Activated naive CD4-positive, alpha-beta T cell treated with anti-CD3 and anti-CD28 coated beads, Interleukin-2, amount 10 ng/mL, durations not matched to agents 7 days and 5 days (primary cell): Measurements from ENCODE around the gene CABYR.
A peak's percentile ranks its signal among the peaks of the same experiment; 100 is the strongest.

Experiments used
- CTCF ChIA-PET: fragments of 350-600 bp; sonication (Branson Sonifier 250); formaldehyde crosslinking; loops from one replicate; lab custom pipeline; 2021; ENCODE audit warnings: antibody characterized with exemption; lab: Charles Lee
- DNase-seq: peaks from one replicate; pipeline ENCODE4 v3.0.0-alpha.2; 2020
- H3K27ac Mint-ChIP-seq: one replicate; pipeline ENCODE4 v1.8.0; 2021; ENCODE audit warnings: mild to moderate bottlenecking, moderate library complexity, mixed read lengths
- H3K27me3 Mint-ChIP-seq: one replicate; pipeline ENCODE4 v1.8.0; 2021; ENCODE audit warnings: mild to moderate bottlenecking, mixed read lengths
- H3K36me3 Mint-ChIP-seq: one replicate; pipeline ENCODE4 v1.8.0; 2021; ENCODE audit warnings: mixed read lengths
- H3K4me1 Mint-ChIP-seq: one replicate; pipeline ENCODE4 v1.8.0; 2021; ENCODE audit warnings: mixed read lengths
- H3K4me3 Mint-ChIP-seq: one replicate; pipeline ENCODE4 v1.8.0; 2021; ENCODE audit warnings: mild to moderate bottlenecking, moderate library complexity, mixed read lengths
- H3K9me3 Mint-ChIP-seq: one replicate; pipeline ENCODE4 v1.8.0; 2021; ENCODE audit warnings: mixed read lengths

Gene CABYR

DNA sequence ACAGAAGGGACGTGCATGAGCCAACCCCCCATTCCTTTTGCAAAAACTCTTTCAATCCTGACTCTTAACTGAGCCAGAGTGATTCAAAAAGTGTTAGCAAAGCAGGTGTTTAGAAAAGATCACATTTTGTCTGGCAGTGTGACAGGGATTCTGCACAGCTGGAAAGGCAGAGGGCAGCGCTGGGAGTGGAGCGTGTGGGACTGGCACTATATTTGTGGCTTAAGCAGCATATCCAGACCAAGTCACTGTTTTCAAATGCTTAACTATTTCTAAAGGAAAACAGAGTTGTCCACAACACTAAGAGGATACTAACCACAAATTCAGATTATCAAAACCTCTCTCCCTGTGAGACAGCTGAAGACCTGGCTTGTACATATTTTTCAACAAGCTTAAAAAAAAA lies 19.0 kb downstream of the CABYR start:
- H3K9me3 Mint-ChIP-seq: no peaks in the 10 kb centered on the region
- H3K4me3 Mint-ChIP-seq: no peak overlapping the region
- H3K27ac Mint-ChIP-seq: no peak overlapping the region
- no peaks in the 10 kb centered on the region for H3K36me3 Mint-ChIP-seq
- H3K27me3 Mint-ChIP-seq: no peaks in the 10 kb centered on the region
- no peak for DNase-seq
- CTCF ChIA-PET: interaction anchor here (0.9 to 1.4 kb wide), 2 partner anchors 11 to 19 kb away, joined by 3 to 5 read pairs; no protein-coding TSS in a partner anchor
- no peaks in the 10 kb centered on the region for H3K4me1 Mint-ChIP-seq

GRCh38 chr18:24160086-24160485 lies 21.2 kb downstream of the CABYR start:
- Mint-ChIP-seq H3K4me3 (no peak overlapping the region), H3K27ac (no peak overlapping the region), H3K36me3 (no peaks in the 10 kb centered on the region), H3K4me1 (no peaks in the 10 kb centered on the region), H3K9me3 (no peaks in the 10 kb centered on the region), H3K27me3 (no peaks in the 10 kb centered on the region)
- no peak for DNase-seq
- CTCF ChIA-PET: interaction anchor here (0.6 to 1.2 kb wide), 2 partner anchors 17 to 662 kb away, joined by 3 read pairs; no protein-coding TSS in a partner anchor

DNA sequence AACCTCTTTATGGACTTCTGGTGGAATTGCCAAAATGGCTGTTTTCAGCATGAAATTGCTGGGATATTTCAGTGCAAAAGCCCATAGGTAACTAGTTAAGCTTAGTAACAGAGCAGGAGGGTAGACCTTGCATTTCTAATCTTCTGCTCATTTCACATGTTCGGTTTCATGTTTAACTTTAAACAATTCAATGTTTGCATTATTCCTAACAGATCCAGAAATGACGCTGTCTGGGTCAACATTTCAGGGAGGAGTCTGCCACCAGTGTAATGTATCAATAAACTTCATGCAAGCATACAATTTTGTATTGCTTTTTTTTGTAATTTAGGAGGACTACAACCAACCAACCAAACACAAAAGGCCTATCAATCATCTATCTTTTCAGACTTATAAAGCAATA lies 22.4 kb downstream of the CABYR start:
- no peaks in the 10 kb centered on the region for H3K9me3 Mint-ChIP-seq
- no peaks in the 10 kb centered on the region for H3K36me3 Mint-ChIP-seq
- DNase-seq: no peak
- H3K4me1 Mint-ChIP-seq: no peaks in the 10 kb centered on the region
- no peak overlapping the region for H3K27ac Mint-ChIP-seq
- no peaks in the 10 kb centered on the region for H3K27me3 Mint-ChIP-seq
- CTCF ChIA-PET: interaction anchor here (1.2 kb wide), 1 partner anchor 16 kb away, joined by 3 read pairs; no protein-coding TSS in a partner anchor
- no peak overlapping the region for H3K4me3 Mint-ChIP-seq

- no peak for DNase-seq
- Mint-ChIP-seq H3K4me1 (no peaks in the 10 kb centered on the region), H3K27ac (no peak overlapping the region), H3K4me3 (no peak overlapping the region), H3K36me3 (no peaks in the 10 kb centered on the region), H3K27me3 (no peaks in the 10 kb centered on the region), H3K9me3 (no peaks in the 10 kb centered on the region)
- CTCF ChIA-PET: no interaction called here
These were observed 29.6 kb downstream of the CABYR start for GRCh38 chr18:24168496-24168895.

GRCh38 chr18:24170360-24170759 lies 31.5 kb downstream of the CABYR start:
- DNase-seq: no peak
- Mint-ChIP-seq H3K27me3 (no peaks in the 10 kb centered on the region), H3K4me3 (no peak overlapping the region), H3K4me1 (no peaks in the 10 kb centered on the region), H3K36me3 (no peaks in the 10 kb centered on the region), H3K9me3 (no peaks in the 10 kb centered on the region), H3K27ac (no peak overlapping the region)
- CTCF ChIA-PET: no interaction called here

GRCh38 chr18:24173997-24174396 lies 35.1 kb downstream of the CABYR start:
- no peak overlapping the region for H3K4me3 Mint-ChIP-seq
- CTCF ChIA-PET: no interaction called here
- no peaks in the 10 kb centered on the region for H3K4me1 Mint-ChIP-seq
- peaks cover 7% of the 10 kb centered on the region for H3K27me3 Mint-ChIP-seq
- H3K36me3 Mint-ChIP-seq: no peaks in the 10 kb centered on the region
- H3K9me3 Mint-ChIP-seq: no peaks in the 10 kb centered on the region
- no peak overlapping the region for H3K27ac Mint-ChIP-seq
- no peak for DNase-seq

DNA sequence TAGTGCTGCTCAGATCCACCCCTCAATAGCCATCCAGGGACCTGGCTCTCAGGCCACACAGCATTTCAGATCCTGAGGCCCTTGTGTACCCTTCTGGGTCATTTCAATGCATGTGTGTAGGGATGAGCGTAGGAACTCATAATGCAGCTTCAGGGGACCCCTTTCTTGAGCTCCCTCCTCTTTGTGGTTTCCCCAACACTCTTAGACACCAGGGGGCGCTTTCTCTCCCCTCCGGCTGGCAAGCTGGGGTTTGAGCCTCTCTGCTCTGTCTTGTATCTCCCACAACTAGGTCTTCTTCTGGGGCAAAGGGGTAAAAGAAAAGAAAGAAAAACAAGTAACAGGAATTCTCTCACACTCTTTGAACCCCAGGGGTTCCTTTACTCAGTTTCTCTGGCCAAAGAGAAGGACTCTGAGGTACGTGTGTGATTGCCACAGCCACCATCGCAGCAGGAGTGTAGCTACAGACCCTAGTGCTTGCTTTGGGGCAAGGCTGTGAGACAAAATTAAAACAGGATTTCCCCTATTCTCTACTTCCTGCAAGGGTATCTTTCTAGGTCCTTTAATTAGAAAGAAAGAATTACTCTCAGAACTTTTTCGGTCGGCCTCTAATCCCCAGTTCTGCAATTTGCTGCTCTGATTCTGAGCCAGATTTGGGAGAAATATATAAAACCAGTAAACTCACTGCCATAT lies 38.0 kb downstream of the CABYR start:
- no peak overlapping the region for H3K4me3 Mint-ChIP-seq
- no peaks in the 10 kb centered on the region for H3K36me3 Mint-ChIP-seq
- H3K27me3 Mint-ChIP-seq: peaks cover 7% of the 10 kb centered on the region
- no peaks in the 10 kb centered on the region for H3K9me3 Mint-ChIP-seq
- H3K4me1 Mint-ChIP-seq: no peaks in the 10 kb centered on the region
- CTCF ChIA-PET: interaction anchor here (0.8 to 2.8 kb wide), 15 partner anchors 8 to 548 kb away, joined by 3 to 15 read pairs (median 3); no protein-coding TSS in a partner anchor
- peak; percentile 52 for DNase-seq
- H3K27ac Mint-ChIP-seq: no peak overlapping the region

DNA sequence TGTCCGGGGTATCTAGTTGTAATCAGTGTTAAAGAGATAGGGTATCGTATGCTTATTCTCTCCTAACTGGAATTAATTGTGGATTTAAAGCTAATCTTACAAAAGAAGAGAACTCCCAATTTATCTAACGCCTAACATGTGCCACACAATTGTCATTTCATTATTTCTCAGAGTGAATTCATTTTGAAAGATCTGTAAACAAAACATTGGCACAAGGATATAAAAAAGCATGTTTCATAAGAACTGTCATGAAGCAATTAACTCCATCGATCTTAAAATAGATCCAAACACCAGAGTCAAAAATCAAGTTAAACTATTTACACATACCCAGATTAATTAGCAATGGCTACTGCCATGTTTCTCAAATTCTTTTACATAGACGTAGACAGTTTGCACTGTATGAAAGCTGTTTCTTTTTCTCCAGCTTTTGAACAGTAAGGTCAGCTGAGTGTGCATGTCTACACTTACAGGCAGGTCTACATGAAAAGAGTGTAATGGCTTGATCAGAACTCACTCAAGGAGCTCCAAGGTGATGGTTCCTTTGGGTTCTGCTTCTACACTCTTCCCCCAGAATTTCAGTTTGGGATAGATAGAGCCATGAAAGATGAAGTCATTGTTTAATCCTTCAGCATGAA lies 38.8 kb downstream of the CABYR start:
- peaks cover 7% of the 10 kb centered on the region for H3K27me3 Mint-ChIP-seq
- H3K9me3 Mint-ChIP-seq: no peaks in the 10 kb centered on the region
- no peak for DNase-seq
- no peaks in the 10 kb centered on the region for H3K4me1 Mint-ChIP-seq
- CTCF ChIA-PET: interaction anchor here (1.1 to 2.8 kb wide), 10 partner anchors 12 to 311 kb away, joined by 3 to 15 read pairs (median 4); no protein-coding TSS in a partner anchor
- H3K36me3 Mint-ChIP-seq: no peaks in the 10 kb centered on the region
- no peak overlapping the region for H3K4me3 Mint-ChIP-seq
- no peak overlapping the region for H3K27ac Mint-ChIP-seq

- DNase-seq: no peak
- Mint-ChIP-seq H3K27me3 (peaks cover 7% of the 10 kb centered on the region), H3K27ac (no peak overlapping the region), H3K9me3 (no peaks in the 10 kb centered on the region), H3K4me3 (no peak overlapping the region), H3K36me3 (no peaks in the 10 kb centered on the region), H3K4me1 (no peaks in the 10 kb centered on the region)
- CTCF ChIA-PET: no interaction called here
These were observed 41.2 kb downstream of the CABYR start for GRCh38 chr18:24180048-24180447.

DNA sequence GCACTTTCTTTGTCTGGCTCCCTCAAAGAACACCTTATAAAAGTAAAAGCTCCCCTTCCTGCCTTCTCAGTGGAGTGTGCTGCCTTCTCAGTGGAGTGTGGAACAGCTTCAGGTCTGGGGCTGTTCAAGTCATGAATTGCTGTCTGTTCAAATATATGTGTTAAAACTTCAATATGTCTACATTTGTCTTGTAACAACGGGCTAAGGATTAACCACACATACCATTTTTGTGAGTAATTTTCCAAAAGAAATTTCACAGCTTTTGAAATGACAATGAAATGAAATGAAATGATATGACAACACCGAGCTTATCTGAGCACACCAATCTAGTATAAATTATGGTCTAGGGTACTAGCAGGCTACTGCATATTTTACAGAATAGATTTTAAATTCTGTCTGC lies 42.9 kb downstream of the CABYR start:
- Mint-ChIP-seq H3K27me3 (peaks cover 3% of the 10 kb centered on the region), H3K4me1 (no peaks in the 10 kb centered on the region), H3K36me3 (no peaks in the 10 kb centered on the region), H3K4me3 (no peak overlapping the region), H3K27ac (no peak overlapping the region), H3K9me3 (no peaks in the 10 kb centered on the region)
- CTCF ChIA-PET: no interaction called here
- DNase-seq: no peak

- no peak for DNase-seq
- H3K9me3 Mint-ChIP-seq: no peaks in the 10 kb centered on the region
- no peak overlapping the region for H3K27ac Mint-ChIP-seq
These were observed 46.9 kb downstream of the CABYR start for GRCh38 chr18:24185805-24186204.

GRCh38 chr18:24187049-24187448 lies 48.2 kb downstream of the CABYR start:
- Mint-ChIP-seq H3K4me1 (no peaks in the 10 kb centered on the region), H3K27me3 (peaks cover 6% of the 10 kb centered on the region), H3K27ac (no peak overlapping the region), H3K36me3 (no peaks in the 10 kb centered on the region), H3K9me3 (no peaks in the 10 kb centered on the region), H3K4me3 (no peak overlapping the region)
- CTCF ChIA-PET: interaction anchor here (1.5 kb wide), 1 partner anchor 10 kb away, joined by 4 read pairs; no protein-coding TSS in a partner anchor
- DNase-seq: no peak

More at GRCh38 chr18:24185805-24186204, 46.9 kb downstream of the CABYR start:
- no peaks in the 10 kb centered on the region for H3K36me3 Mint-ChIP-seq
- H3K27me3 Mint-ChIP-seq: peaks cover 4% of the 10 kb centered on the region
- CTCF ChIA-PET: no interaction called here
- no peaks in the 10 kb centered on the region for H3K4me1 Mint-ChIP-seq
- H3K4me3 Mint-ChIP-seq: no peak overlapping the region

DNA sequence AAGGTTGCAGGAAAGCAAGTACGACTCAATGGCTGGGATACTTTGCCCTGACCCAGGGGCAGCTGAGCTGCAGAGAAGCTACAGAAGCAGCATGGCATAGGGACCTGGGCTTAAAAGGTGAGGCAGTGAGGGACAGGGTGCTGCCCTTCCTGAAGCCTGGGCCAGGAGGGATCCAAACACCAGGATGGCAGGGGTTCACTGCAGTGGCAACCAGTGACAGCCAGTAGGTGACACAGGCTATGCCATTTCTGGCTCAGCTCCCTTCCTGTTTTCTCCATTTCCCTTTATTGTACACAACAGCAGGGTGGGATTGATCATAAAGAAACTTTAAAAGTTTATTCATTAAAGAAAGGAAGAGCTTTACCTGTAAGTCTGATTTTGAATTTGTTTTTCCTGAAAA lies 48.8 kb downstream of the CABYR start:
- peaks cover 7% of the 10 kb centered on the region for H3K27me3 Mint-ChIP-seq
- no peak overlapping the region for H3K4me3 Mint-ChIP-seq
- no peaks in the 10 kb centered on the region for H3K4me1 Mint-ChIP-seq
- H3K36me3 Mint-ChIP-seq: no peaks in the 10 kb centered on the region
- no peak overlapping the region for H3K27ac Mint-ChIP-seq
- CTCF ChIA-PET: interaction anchor here (0.9 to 1.5 kb wide), 2 partner anchors 9 to 11 kb away, joined by 4 read pairs; no protein-coding TSS in a partner anchor
- DNase-seq: no peak
- H3K9me3 Mint-ChIP-seq: no peaks in the 10 kb centered on the region

- no peak overlapping the region for H3K4me3 Mint-ChIP-seq
- H3K27ac Mint-ChIP-seq: no peak overlapping the region
- no peak for DNase-seq
- H3K9me3 Mint-ChIP-seq: no peaks in the 10 kb centered on the region
- CTCF ChIA-PET: interaction anchor here (0.9 to 1.5 kb wide), 2 partner anchors 9 to 12 kb away, joined by 4 read pairs; no protein-coding TSS in a partner anchor
- peaks cover 7% of the 10 kb centered on the region for H3K27me3 Mint-ChIP-seq
- no peaks in the 10 kb centered on the region for H3K4me1 Mint-ChIP-seq
- H3K36me3 Mint-ChIP-seq: no peaks in the 10 kb centered on the region
These were observed 49.3 kb downstream of the CABYR start for GRCh38 chr18:24188120-24188519.
